SK-N-SH treated with all-trans-retinoic acid at 6 μM for 48 hours (cell line): Measurements from ENCODE around the gene LCN12.

Experiments
- ATAC-seq: fragments of 200-7000 bp; cut with Tn5 transposase; 3 replicates; pipeline ENCODE4 v1.9.1; 2020; ENCODE audit warnings: mild to moderate bottlenecking, moderate library complexity
- ARNTL ChIP-seq: fragments of 450-650 bp; formaldehyde crosslinking; IDR thresholded peaks from 2 replicates; pipeline ENCODE4 v1.5.0; 2020; ENCODE audit warnings: low read depth, mild to moderate bottlenecking, moderate library complexity, borderline replicate concordance
- CSDC2 ChIP-seq: fragments of 250-450 bp; sonication (Bioruptor Pico); IDR thresholded peaks from 2 replicates; pipeline ENCODE4 v1.5.0; 2020; ENCODE audit warnings: mild to moderate bottlenecking, moderate library complexity
- ESRRG ChIP-seq: fragments of 250-450 bp; sonication (Bioruptor Pico); IDR thresholded peaks from 2 replicates; pipeline ENCODE4 v1.6.1; 2021; ENCODE audit warnings: mild to moderate bottlenecking
- GLIS3 ChIP-seq: fragments of 250-450 bp; sonication (Bioruptor Pico); IDR thresholded peaks from 2 replicates; pipeline ENCODE4 v1.5.0; 2020; ENCODE audit warnings: mild to moderate bottlenecking, moderate library complexity
- PATZ1 ChIP-seq: fragments of 250-450 bp; sonication (Bioruptor Pico); IDR thresholded peaks from 2 replicates; pipeline ENCODE4 v1.8.0; 2020; ENCODE audit warnings: mild to moderate bottlenecking, moderate library complexity, borderline replicate concordance
- POU6F1 ChIP-seq: fragments of 250-450 bp; sonication (Bioruptor Pico); IDR thresholded peaks from 2 replicates; pipeline ENCODE4 v1.8.0; 2021; ENCODE audit warnings: low read depth, mild to moderate bottlenecking, moderate library complexity, borderline replicate concordance
- PPARA ChIP-seq: fragments of 250-450 bp; sonication (Bioruptor Pico); IDR thresholded peaks from 2 replicates; pipeline ENCODE4 v1.5.0; 2020; ENCODE audit warnings: mild to moderate bottlenecking, borderline replicate concordance
- RARB ChIP-seq: fragments of 250-450 bp; sonication (Bioruptor Pico); IDR thresholded peaks from 2 replicates; pipeline ENCODE4 v1.8.0; 2021; ENCODE audit warnings: mild to moderate bottlenecking, moderate library complexity
- SNAI2 ChIP-seq: fragments of 250-450 bp; sonication (Bioruptor Pico); IDR thresholded peaks from 2 replicates; pipeline ENCODE4 v1.5.0; 2020; ENCODE audit warnings: mild to moderate bottlenecking, moderate library complexity
- TCF4 ChIP-seq: fragments of 250-450 bp; sonication (Bioruptor Pico); IDR thresholded peaks from 2 replicates; pipeline ENCODE4 v1.8.0; 2021; ENCODE audit warnings: mild to moderate bottlenecking, moderate library complexity, borderline replicate concordance
- TOX ChIP-seq: fragments of 250-450 bp; sonication (Bioruptor Pico); IDR thresholded peaks from 2 replicates; pipeline ENCODE4 v1.8.0; 2021; ENCODE audit warnings: mild to moderate bottlenecking, moderate library complexity, borderline replicate concordance
- ZFP3 ChIP-seq: fragments of 250-450 bp; sonication (Bioruptor Pico); IDR thresholded peaks from 2 replicates; pipeline ENCODE4 v1.5.0; 2020; ENCODE audit warnings: mild to moderate bottlenecking, moderate library complexity
- ZFP30 ChIP-seq: fragments of 450-650 bp; formaldehyde crosslinking; IDR thresholded peaks from 2 replicates; pipeline ENCODE4 v1.5.0; 2022; ENCODE audit warnings: mild to moderate bottlenecking, moderate library complexity
- ZNF565 ChIP-seq: fragments of 450-650 bp; formaldehyde crosslinking; conservative IDR thresholded peaks from 2 replicates; pipeline ENCODE4 v1.5.0; 2020; ENCODE audit warnings: low read depth, mild to moderate bottlenecking, moderate library complexity
- ZNF70 ChIP-seq: fragments of 450-650 bp; formaldehyde crosslinking; IDR thresholded peaks from 2 replicates; pipeline ENCODE4 v1.5.0; 2020; ENCODE audit warnings: mild to moderate bottlenecking, moderate library complexity
- ZNF8 ChIP-seq: fragments of 450-650 bp; formaldehyde crosslinking; IDR thresholded peaks from 2 replicates; pipeline ENCODE4 v1.5.0; 2020; ENCODE audit warnings: mild to moderate bottlenecking, moderate library complexity
- TF ChIP-seq, protein P1 (sequence below): fragments of 250-450 bp; sonication (Bioruptor Pico); IDR thresholded peaks from 2 replicates; pipeline ENCODE4 v1.5.1; 2020; ENCODE audit warnings: low read depth, mild to moderate bottlenecking, moderate library complexity
- TF ChIP-seq, protein P2 (sequence below): fragments of 250-450 bp; sonication (Bioruptor Pico); IDR thresholded peaks from 2 replicates; pipeline ENCODE4 v1.5.0; 2020; ENCODE audit warnings: mild to moderate bottlenecking, moderate library complexity
- TF ChIP-seq, protein P3 (sequence below): fragments of 250-450 bp; sonication (Bioruptor Pico); IDR thresholded peaks from 2 replicates; pipeline ENCODE4 v1.5.1; 2021; ENCODE audit warnings: mild to moderate bottlenecking, moderate library complexity

The LCN12 gene

GRCh38 chr9:136997371-136997770, 45.3 kb downstream of the LCN12 start:
- no peak for ATAC-seq
- no peak for TF ChIP-seq PPARA (CRISPR knock-in tag)
- no peak for TF ChIP-seq TCF4 (CRISPR knock-in tag)
- TF ChIP-seq TOX (CRISPR knock-in tag): no peak
- TF ChIP-seq ZNF8 (CRISPR knock-in tag): no peak
- TF ChIP-seq, protein P1, sequence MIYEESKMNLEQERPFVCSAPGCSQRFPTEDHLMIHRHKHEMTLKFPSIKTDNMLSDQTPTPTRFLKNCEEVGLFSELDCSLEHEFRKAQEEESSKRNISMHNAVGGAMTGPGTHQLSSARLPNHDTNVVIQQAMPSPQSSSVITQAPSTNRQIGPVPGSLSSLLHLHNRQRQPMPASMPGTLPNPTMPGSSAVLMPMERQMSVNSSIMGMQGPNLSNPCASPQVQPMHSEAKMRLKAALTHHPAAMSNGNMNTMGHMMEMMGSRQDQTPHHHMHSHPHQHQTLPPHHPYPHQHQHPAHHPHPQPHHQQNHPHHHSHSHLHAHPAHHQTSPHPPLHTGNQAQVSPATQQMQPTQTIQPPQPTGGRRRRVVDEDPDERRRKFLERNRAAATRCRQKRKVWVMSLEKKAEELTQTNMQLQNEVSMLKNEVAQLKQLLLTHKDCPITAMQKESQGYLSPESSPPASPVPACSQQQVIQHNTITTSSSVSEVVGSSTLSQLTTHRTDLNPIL: no peak

- no peak for ATAC-seq
- TF ChIP-seq POU6F1 (CRISPR knock-in tag) (no peak), GLIS3 (no peak), SNAI2 (CRISPR knock-in tag) (no peak), ARNTL (CRISPR knock-in tag) (no peak), ZFP3 (CRISPR knock-in tag) (no peak), ZNF565 (CRISPR knock-in tag) (no peak), CSDC2 (CRISPR knock-in tag) (no peak), ESRRG (CRISPR knock-in tag) (no peak), TCF4 (CRISPR knock-in tag) (no peak)
These were observed 45.8 kb downstream of the LCN12 start for GRCh38 chr9:136997830-136998234.

DNA sequence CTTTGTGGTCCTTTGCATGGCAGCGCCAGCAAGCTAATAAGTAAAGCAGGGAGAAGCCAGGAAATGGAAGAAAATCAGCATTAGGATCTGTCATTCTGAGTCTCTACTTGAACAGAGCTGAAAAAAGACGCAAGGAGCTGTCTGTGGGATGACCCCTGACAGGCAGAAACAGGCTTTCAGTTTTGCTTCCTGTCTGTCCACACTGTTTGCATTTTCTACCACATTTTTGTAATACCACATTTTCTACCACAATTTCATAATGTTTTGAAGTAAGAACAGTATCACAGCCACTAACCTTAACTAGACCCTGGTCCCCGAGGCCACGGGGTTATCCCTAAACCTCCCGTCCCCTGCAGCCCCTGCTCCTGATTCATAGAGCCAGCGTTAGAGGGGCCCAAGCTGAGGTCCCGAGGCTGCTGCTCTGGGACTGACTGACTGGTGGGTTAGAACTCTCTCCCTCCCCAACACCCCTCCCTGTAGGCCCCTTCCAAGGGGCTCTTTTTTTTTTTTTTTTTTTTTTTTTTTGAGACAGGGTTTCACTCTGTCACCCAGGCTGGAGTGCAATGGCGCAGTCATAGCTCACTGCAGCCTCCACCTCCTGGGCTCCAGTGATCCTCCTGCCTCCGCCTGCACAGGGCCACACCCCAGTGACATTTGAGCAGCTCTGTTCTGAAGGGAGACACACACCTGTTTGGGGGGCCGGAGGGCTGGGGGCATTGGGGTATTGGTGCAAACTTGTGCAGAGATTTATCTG, 48.3 kb downstream of the LCN12 start:
- ATAC-seq: peak; percentile 4; the same call in 1 of the 3 replicates
- TF ChIP-seq ZFP30 (no peak), ZNF70 (no peak), PATZ1 (CRISPR knock-in tag) (no peak), ZFP3 (CRISPR knock-in tag) (no peak), RARB (CRISPR knock-in tag) (no peak), GLIS3 (no peak), ZNF565 (CRISPR knock-in tag) (no peak), POU6F1 (CRISPR knock-in tag) (no peak), ZNF8 (CRISPR knock-in tag) (no peak)
- TF ChIP-seq, protein P2, sequence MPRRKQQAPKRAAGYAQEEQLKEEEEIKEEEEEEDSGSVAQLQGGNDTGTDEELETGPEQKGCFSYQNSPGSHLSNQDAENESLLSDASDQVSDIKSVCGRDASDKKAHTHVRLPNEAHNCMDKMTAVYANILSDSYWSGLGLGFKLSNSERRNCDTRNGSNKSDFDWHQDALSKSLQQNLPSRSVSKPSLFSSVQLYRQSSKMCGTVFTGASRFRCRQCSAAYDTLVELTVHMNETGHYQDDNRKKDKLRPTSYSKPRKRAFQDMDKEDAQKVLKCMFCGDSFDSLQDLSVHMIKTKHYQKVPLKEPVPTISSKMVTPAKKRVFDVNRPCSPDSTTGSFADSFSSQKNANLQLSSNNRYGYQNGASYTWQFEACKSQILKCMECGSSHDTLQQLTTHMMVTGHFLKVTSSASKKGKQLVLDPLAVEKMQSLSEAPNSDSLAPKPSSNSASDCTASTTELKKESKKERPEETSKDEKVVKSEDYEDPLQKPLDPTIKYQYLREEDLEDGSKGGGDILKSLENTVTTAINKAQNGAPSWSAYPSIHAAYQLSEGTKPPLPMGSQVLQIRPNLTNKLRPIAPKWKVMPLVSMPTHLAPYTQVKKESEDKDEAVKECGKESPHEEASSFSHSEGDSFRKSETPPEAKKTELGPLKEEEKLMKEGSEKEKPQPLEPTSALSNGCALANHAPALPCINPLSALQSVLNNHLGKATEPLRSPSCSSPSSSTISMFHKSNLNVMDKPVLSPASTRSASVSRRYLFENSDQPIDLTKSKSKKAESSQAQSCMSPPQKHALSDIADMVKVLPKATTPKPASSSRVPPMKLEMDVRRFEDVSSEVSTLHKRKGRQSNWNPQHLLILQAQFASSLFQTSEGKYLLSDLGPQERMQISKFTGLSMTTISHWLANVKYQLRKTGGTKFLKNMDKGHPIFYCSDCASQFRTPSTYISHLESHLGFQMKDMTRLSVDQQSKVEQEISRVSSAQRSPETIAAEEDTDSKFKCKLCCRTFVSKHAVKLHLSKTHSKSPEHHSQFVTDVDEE (CRISPR knock-in tag): no peak
- TF ChIP-seq, protein P3, sequence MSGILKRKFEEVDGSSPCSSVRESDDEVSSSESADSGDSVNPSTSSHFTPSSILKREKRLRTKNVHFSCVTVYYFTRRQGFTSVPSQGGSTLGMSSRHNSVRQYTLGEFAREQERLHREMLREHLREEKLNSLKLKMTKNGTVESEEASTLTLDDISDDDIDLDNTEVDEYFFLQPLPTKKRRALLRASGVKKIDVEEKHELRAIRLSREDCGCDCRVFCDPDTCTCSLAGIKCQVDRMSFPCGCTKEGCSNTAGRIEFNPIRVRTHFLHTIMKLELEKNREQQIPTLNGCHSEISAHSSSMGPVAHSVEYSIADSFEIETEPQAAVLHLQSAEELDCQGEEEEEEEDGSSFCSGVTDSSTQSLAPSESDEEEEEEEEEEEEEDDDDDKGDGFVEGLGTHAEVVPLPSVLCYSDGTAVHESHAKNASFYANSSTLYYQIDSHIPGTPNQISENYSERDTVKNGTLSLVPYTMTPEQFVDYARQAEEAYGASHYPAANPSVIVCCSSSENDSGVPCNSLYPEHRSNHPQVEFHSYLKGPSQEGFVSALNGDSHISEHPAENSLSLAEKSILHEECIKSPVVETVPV (CRISPR knock-in tag): no peak
